HG03060 (cell line): ENCODE measurements around the gene FILIP1.

Experiments
- ATAC-seq: cut with Tn5 transposase; IDR thresholded peaks from one replicate; pipeline ENCODE4 v1.9.1; 2021; ENCODE audit warnings: low read depth, moderate number of reproducible peaks; ENCODE audit not compliant: unreplicated experiment

FILIP1 gene

GRCh38 chr6:75493400-75494064 is at the start of gene FILIP1:
Gene FILIP1 (minus strand): TSS chr6:75493800. CDS start chr6:75414972, 78,828 bp downstream.
- ATAC-seq: no peak

DNA sequence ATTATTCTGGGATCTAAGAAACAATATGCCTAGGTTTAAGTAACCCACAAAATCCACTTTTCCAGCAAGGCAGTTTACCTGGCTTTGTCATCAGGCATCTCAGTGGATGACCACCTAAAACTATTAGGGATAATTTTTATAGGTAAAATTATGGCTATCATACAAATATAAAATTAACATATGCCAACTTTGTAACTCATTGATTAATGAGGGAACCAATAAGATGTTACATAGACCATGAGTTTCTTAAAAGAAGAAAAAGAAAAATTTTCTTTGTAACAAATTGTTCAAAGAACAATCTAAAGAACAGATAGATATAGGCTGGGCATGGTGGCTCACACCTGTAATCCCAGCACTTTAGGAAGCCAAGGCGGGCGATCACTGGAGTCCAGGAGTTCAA is 49.7 kb upstream of the FILIP1 start:
- no peak for ATAC-seq

GRCh38 chr6:75539136-75539535 is 45.5 kb upstream of the FILIP1 start:
- ATAC-seq: no peak

DNA sequence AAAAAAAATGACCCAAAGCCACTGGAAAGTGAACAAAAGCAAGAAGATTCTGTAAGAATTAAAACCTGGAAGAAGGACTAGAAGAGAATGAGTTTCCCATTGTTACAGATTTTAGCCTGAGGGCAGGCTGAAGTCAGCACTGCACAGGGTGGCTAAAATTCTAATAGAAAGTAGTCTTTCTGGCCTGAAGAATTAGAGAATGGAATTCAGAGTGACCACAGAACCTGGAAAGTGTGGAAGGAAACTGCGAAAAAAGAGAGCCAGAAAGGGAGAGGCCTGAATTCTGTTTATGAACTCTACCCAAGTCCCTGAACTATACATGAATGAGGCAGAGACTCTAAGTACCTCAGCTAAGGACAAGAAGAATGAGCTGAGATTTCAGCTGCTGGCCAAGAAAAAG is 38.9 kb upstream of the FILIP1 start:
- no peak for ATAC-seq

- no peak for ATAC-seq
Measured at GRCh38 chr6:75531174-75531573, 37.6 kb upstream of the FILIP1 start.

GRCh38 chr6:75530696-75531095 is 37.1 kb upstream of the FILIP1 start:
- ATAC-seq: no peak

DNA sequence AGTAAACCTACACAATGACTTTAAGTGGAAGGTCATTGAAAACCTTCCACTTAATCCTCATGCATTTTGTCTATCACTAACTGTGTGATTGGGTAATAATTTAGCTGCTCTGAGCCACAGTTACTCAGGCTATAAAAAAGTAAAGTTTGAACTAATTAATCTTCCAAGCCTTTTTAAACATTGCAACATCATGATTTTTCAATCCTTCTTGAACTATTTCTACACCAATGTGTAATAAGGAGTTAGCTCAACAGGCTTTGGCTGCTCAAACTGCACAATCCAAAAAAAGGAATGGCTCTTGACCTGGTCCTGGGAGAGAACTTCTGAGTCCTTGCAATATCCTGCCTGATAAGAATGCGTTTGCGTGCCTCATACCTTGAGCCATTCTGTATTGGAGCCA is 34.8 kb upstream of the FILIP1 start:
- no peak for ATAC-seq

- peak; percentile 71 for ATAC-seq
Measured at GRCh38 chr6:75526502-75527127, 33.0 kb upstream of the FILIP1 start.

- ATAC-seq: no peak
Measured at GRCh38 chr6:75525682-75526081, 32.1 kb upstream of the FILIP1 start.

GRCh38 chr6:75524322-75524972 is 30.8 kb upstream of the FILIP1 start:
- no peak for ATAC-seq

GRCh38 chr6:75516757-75517156 is 23.2 kb upstream of the FILIP1 start:
- ATAC-seq: no peak

- ATAC-seq: no peak
Measured at GRCh38 chr6:75512591-75512990, 19.0 kb upstream of the FILIP1 start.

DNA sequence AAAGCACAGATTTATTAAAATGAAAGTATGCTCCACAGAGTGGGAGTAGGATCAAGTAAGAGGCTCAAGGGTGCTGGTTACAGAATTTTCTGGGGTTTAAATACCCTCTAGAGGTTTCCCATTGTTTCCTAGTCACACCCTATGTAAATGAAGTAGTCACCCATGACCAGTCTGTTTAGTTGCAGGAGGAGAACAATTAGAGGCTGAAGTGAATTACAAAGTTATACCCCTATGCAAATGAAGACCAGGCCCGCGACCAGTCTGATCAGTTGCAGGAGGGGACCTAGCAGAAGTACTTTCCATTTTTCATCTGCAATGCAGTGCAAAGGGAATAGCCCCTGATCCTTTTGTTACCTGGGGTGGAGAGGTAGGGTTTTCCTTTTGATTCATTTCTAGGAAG is 11.8 kb upstream of the FILIP1 start:
- no peak for ATAC-seq

DNA sequence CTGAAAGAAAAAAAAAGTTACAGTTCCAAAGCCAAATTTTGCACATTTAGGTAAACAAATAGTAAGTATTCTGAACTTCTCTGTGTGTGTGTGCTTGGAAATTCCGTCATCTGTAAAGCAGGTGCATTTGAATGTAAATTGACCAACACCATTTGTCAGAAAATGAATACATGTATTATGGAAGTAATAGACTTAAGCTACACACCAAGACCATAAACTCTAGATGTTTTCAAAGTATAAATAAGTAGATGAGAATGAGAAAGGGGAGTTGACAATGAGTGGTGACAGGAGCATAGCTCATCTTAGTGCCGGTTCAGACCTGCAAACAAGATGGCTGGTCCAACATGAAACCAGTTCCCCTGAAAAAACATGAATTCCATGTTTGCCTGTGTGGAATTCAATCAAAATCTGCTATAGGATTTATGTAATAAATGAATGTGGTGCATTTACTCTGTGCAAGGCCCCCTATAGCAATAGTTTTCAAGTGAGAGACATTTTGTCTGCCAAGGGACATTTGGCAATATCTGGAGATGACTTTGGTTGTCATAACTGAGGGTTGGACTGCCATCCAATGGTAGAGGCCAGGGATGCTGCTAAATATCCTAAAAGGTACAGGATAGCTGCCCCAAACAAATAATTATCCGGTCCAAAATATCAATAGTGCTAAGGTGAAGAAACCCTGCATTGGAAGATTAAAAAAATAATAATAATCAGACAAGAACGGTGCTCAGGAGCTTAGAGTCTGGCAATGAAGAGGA is 11.0 kb upstream of the FILIP1 start:
- ATAC-seq: no peak

DNA sequence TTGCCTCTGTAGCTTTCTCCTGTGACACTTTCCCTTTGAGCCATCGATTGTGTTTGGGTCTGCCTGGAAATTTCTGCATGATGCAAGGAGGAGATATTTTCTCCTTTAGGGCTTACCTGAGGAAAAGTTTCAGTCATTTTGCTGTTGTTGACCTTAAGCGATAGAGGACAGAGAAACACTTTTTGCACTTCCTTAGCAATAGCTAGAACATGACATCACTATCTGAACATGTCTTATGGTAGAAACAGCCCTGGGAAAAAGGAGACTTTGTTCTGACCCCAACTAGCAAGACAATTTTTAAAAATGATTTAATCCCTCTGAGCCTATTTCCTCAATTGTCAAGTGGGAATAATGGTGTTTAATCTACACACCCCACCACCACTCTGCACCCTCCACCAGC is 9.7 kb upstream of the FILIP1 start:
- no peak for ATAC-seq

DNA sequence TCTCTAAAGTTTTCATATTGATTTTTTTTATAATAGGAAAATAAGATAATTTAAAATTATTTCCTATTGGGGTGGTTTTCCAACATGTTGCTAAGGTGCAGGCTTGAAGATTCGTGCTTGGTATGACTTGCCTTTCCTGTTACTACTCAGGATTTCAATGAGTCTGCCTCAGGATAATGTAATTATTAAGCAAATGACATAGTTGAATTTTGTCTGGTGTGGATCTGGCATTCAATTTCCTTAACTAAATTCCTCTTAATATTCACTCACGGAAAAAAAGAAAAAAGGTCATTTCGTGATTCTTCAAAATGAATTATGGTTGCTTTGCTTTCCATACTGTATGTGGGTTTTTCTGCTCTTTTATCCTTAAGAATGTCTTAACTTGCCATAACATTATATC is 9.3 kb upstream of the FILIP1 start:
- ATAC-seq: no peak

DNA sequence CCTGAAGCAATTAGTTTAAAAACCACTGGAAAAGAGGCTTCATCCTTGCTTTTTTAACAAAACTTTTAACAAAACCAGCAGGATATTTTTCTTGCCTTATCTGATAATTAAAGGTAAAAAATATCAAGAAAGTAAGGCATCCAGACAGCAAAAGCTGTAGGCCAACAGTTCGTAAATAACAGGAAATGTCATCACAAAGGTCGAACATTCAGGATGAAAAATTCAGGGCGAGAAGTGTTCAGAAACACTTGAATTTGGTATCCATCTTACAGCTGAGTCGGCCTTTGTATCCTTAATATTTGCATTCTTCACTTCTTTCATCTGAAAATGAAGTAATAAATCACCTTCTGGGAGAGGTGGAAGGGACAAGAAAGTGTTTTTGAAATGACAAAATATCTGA is 8.2 kb upstream of the FILIP1 start:
- ATAC-seq: no peak

DNA sequence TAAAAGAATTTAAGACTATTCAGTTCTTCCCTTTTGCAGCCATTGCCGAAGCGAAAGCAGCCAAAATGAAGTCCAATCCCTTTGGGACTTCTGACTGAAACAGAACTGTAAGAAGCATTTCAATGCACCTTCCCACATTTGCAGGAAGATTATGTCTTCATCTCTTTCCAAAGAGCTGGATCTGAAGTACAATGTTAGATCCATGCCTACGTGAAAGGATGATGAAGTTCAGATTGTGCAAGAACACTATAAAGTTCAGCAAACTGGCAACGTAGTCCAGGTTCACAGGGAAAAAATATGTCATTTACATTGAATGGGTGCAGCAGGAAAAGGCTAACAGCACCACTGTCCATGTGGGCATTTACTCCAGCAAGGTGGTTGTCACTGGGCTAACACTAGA is 6.0 kb upstream of the FILIP1 start:
- ATAC-seq: no peak

- ATAC-seq: no peak
Measured at GRCh38 chr6:75498862-75499261, 5.3 kb upstream of the FILIP1 start.

DNA sequence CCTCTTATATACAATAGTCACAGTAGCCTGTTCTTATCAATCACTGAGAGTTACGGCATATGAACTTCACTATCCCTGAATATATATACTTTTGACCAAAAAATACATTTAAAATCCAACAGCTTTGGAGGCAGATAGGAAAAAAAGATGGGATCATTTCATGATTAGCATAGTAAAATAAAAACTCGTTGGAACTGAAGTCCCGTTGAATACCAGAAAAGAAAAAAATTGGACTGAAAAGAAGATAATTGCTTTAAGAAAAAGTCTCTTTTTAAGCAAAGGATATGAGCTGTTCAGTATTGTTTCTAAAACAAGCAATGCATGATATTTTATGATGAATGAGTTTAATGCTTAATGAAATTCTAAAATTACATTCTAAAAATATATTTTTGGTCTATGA is 4.4 kb upstream of the FILIP1 start:
- no peak for ATAC-seq

DNA sequence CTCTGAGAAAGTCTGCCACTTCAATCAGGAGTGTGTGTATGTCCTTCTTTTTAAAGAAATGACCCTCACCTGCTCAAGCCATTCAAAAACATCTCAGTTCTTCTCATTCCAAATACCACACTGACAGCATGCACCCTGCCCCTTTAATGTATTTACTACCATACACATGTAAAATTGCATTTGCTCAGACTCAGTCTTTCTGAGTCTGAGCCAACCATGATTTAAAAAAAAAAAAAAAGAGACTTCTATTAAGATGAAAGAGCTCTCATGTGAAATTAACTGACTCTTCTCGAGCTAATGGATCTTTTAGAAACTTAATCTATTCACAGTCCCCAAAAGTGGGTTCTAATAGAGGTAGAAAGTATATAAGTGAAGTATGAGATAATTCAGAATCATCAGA is 1.4 kb upstream of the FILIP1 start:
- no peak for ATAC-seq
